H1 (cell line): ENCODE results near the gene ABHD12. TPM values are rescaled to one million over a fixed set of nuclear protein-coding genes. Genes with fewer than 3 reads are reported as not detected.

Experiments used
- CTCF ChIA-PET: fragments of 300-600 bp; sonication (Branson Sonifier 250); formaldehyde crosslinking; loops from one replicate; lab custom pipeline; 2021; ENCODE audit not compliant: partially characterized antibody; lab: Charles Lee
- POLR2A ChIA-PET: fragments of 300-600 bp; sonication (Branson Sonifier 250); formaldehyde crosslinking; loops from one replicate; lab custom pipeline; 2021; ENCODE audit warnings: inconsistent platforms; ENCODE audit not compliant: partially characterized antibody; lab: Charles Lee
- DNase-seq, 2 experiments: peaks; one replicate each; pipeline versions ENCODE4 v3.0.0 to v3.0.0-alpha.2; 2010 to 2022; ENCODE audit warnings: low spot score in 2 of 2, low read depth in 1 of 2, mixed read lengths in 1 of 2
- FAIRE-seq: peaks from 2 replicates; lab custom pipeline; 2011; peaks lifted over from hg19 to GRCh38; lab: Jason Lieb, UNC
- H2AFZ ChIP-seq: 2 replicates; pipeline ENCODE4 v1.8.1; 2012; ENCODE audit warnings: low read length, inconsistent platforms
- H2AK5ac ChIP-seq: 2 replicates; pipeline ENCODE4 v1.6.1; 2013; ENCODE audit warnings: low read depth, low read length
- H2BK120ac ChIP-seq: replicated peaks from 2 replicates; pipeline ENCODE3; 2013; ENCODE audit warnings: low read depth, low read length, inconsistent platforms
- H2BK12ac ChIP-seq: 2 replicates; pipeline ENCODE4 v1.6.1; 2013; ENCODE audit warnings: low read depth, low read length
- H2BK15ac ChIP-seq: 2 replicates; pipeline ENCODE4 v1.6.1; 2013; ENCODE audit warnings: low read length
- H2BK20ac ChIP-seq: 2 replicates; pipeline ENCODE4 v1.6.1; 2013; ENCODE audit warnings: low read length
- H2BK5ac ChIP-seq: 2 replicates; pipeline ENCODE4 v1.6.1; 2013; ENCODE audit warnings: low read depth, low read length
- H3K14ac ChIP-seq: 2 replicates; pipeline ENCODE4 v1.6.1; 2013; ENCODE audit warnings: inconsistent platforms; ENCODE audit not compliant: insufficient read length
- H3K18ac ChIP-seq: 2 replicates; pipeline ENCODE4 v1.6.1; 2013; ENCODE audit warnings: low read length; ENCODE audit errors: extremely low read depth
- H3K23ac ChIP-seq: 2 replicates; pipeline ENCODE4 v1.6.1; 2013; ENCODE audit warnings: inconsistent platforms; ENCODE audit not compliant: insufficient read length
- H3K23me2 ChIP-seq: 2 replicates; pipeline ENCODE4 v1.6.1; 2013; ENCODE audit warnings: low read depth, low read length
- H3K27ac ChIP-seq: 2 replicates; pipeline ENCODE4 v1.6.1; 2011; ENCODE audit warnings: low read depth, low read length, inconsistent platforms
- H3K27me3 ChIP-seq, 4 experiments: replicated peaks in 1 of 4; 1 replicate in 1 of 4; 2 replicates in 3 of 4; pipeline versions ENCODE4 v1.6.1 to v1.8.1; 2011 to 2013; ENCODE audit warnings: low read length in 3 of 4, mild to moderate bottlenecking in 3 of 4, inconsistent platforms in 2 of 4, mixed read lengths in 2 of 4, moderate library complexity in 1 of 4; ENCODE audit not compliant: control insufficient read depth in 3 of 4, insufficient read depth in 3 of 4; ENCODE audit errors: extremely low read depth in 1 of 4
- H3K36me3 ChIP-seq, 4 experiments: 2 replicates each; pipeline versions ENCODE4 v1.6.1 to v1.8.1; 2011 to 2013; ENCODE audit warnings: mild to moderate bottlenecking in 4 of 4, low read length in 3 of 4, moderate library complexity in 2 of 4, control low read depth in 1 of 4, inconsistent platforms in 1 of 4; ENCODE audit not compliant: insufficient read depth in 4 of 4, control insufficient read depth in 2 of 4
- H3K4ac ChIP-seq: replicated peaks from 2 replicates; pipeline ENCODE3; 2013; ENCODE audit warnings: low read length, low read depth, mixed read lengths, inconsistent platforms; ENCODE audit not compliant: insufficient read length
- H3K4me1 ChIP-seq, 4 experiments: replicated peaks in 1 of 4; 1 replicate in 1 of 4; 2 replicates in 3 of 4; pipeline versions ENCODE4 v1.6.1 to v1.8.1; 2011 to 2013; ENCODE audit warnings: low read length in 3 of 4, inconsistent platforms in 2 of 4, mixed read lengths in 1 of 4; ENCODE audit not compliant: insufficient read depth in 4 of 4, control insufficient read depth in 3 of 4
- H3K4me2 ChIP-seq, 2 experiments: 2 replicates each; pipeline versions ENCODE4 v1.6.1 to v1.8.1; 2011 to 2013; ENCODE audit warnings: low read depth in 2 of 2, low read length in 2 of 2, control low read depth in 1 of 2, inconsistent platforms in 1 of 2, mild to moderate bottlenecking in 1 of 2; ENCODE audit not compliant: insufficient read depth in 1 of 2
- H3K4me3 ChIP-seq, 4 experiments: fragments of 200-600, 300-600 bp in 1 of 4; sonication (generic), shearing (Covaris generic), sonication (Bioruptor Twin) in 1 of 4; 2 replicates each; pipeline versions ENCODE4 v1.5.1 to v1.8.1; 2011 to 2016; ENCODE audit warnings: low read length in 4 of 4, low read depth in 3 of 4, control low read depth in 2 of 4, inconsistent platforms in 2 of 4, mild to moderate bottlenecking in 2 of 4, mixed read lengths in 1 of 4, moderate library complexity in 1 of 4; ENCODE audit not compliant: insufficient read depth in 2 of 4; ENCODE audit errors: extremely low read depth in 1 of 4
- H3K56ac ChIP-seq: replicated peaks from 2 replicates; pipeline ENCODE3; 2013; ENCODE audit warnings: low read depth, mild to moderate bottlenecking, mixed read lengths, low read length, inconsistent platforms; ENCODE audit not compliant: insufficient read length
- H3K79me1 ChIP-seq: 2 replicates; pipeline ENCODE4 v1.6.1; 2013; ENCODE audit warnings: low read depth, low read length, control low read depth
- H3K79me2 ChIP-seq, 2 experiments: 2 replicates each; pipeline versions ENCODE4 v1.6.1 to v1.8.1; 2012 to 2013; ENCODE audit warnings: low read length in 2 of 2, mild to moderate bottlenecking in 2 of 2, inconsistent platforms in 1 of 2; ENCODE audit not compliant: insufficient read depth in 2 of 2, control insufficient read depth in 1 of 2
- H3K9ac ChIP-seq, 4 experiments: replicated peaks in 1 of 4; 1 replicate in 1 of 4; 2 replicates in 3 of 4; pipeline versions ENCODE4 v1.6.1 to v1.8.1; 2011 to 2013; ENCODE audit warnings: low read depth in 3 of 4, low read length in 3 of 4, control low read depth in 2 of 4, mild to moderate bottlenecking in 2 of 4, moderate library complexity in 2 of 4, inconsistent platforms in 1 of 4; ENCODE audit errors: extremely low read depth in 1 of 4
- H3K9me3 ChIP-seq, 2 experiments: 2 replicates each; pipeline versions ENCODE4 v1.6.1 to v1.8.1; 2012 to 2013; ENCODE audit warnings: mild to moderate bottlenecking in 2 of 2, moderate library complexity in 2 of 2, control low read depth in 1 of 2, inconsistent platforms in 1 of 2, low read depth in 1 of 2, low read length in 1 of 2, mixed read lengths in 1 of 2; ENCODE audit not compliant: insufficient read depth in 2 of 2
- H4K20me1 ChIP-seq, 2 experiments: replicated peaks in 1 of 2; 2 replicates each; pipeline versions ENCODE3 to v1.8.1; 2011 to 2013; ENCODE audit warnings: inconsistent platforms in 2 of 2, low read length in 2 of 2, mild to moderate bottlenecking in 1 of 2; ENCODE audit not compliant: insufficient read depth in 2 of 2, control insufficient read depth in 1 of 2
- H4K5ac ChIP-seq: 2 replicates; pipeline ENCODE4 v1.6.1; 2013; ENCODE audit warnings: low read length, low read depth, mixed read lengths, inconsistent platforms; ENCODE audit not compliant: insufficient read length
- H4K8ac ChIP-seq: 2 replicates; pipeline ENCODE4 v1.8.0; 2013; ENCODE audit warnings: mild to moderate bottlenecking, moderate library complexity, low read length, inconsistent platforms; ENCODE audit not compliant: insufficient read depth; ENCODE audit errors: extremely low read depth
- H4K91ac ChIP-seq: replicated peaks from 2 replicates; pipeline ENCODE3; 2013; ENCODE audit warnings: low read length, mixed read lengths, inconsistent platforms; ENCODE audit not compliant: insufficient read length
- ASH2L ChIP-seq: fragments of 200-600, 300-600 bp; sonication (generic); IDR thresholded peaks from one replicate; pipeline ENCODE4 v1.7.1; 2017; ENCODE audit warnings: low read length
- BCL11A ChIP-seq, 2 experiments: IDR thresholded peaks; one replicate each; pipeline ENCODE4 v1.6.1; 2011; ENCODE audit warnings: low read depth in 2 of 2, low read length in 2 of 2, mild to moderate bottlenecking in 2 of 2
- EZH2 ChIP-seq: fragments of 200-600 bp; sonication (generic); IDR thresholded peaks from 2 replicates; pipeline ENCODE4 v1.7.1; 2012; ENCODE audit warnings: low read depth, mild to moderate bottlenecking, moderate library complexity, low read length, inconsistent platforms; ENCODE audit not compliant: severe bottlenecking
- SIN3A ChIP-seq, 2 experiments: IDR thresholded peaks in 1 of 2; conservative IDR thresholded peaks in 1 of 2; 2 replicates each; pipeline ENCODE4 v1.6.1; 2011 to 2012; ENCODE audit warnings: low read length in 2 of 2, improper control_type of control experiment in 1 of 2, low read depth in 1 of 2, mild to moderate bottlenecking in 1 of 2
- SIX5 ChIP-seq: IDR thresholded peaks from 2 replicates; pipeline ENCODE4 v1.6.1; 2011; ENCODE audit warnings: mild to moderate bottlenecking, low read depth, low read length
- TCF12 ChIP-seq: IDR thresholded peaks from 2 replicates; pipeline ENCODE4 v1.6.1; 2011; ENCODE audit warnings: low read depth, mild to moderate bottlenecking, low read length
- WGBS, 2 experiments: shearing (Covaris generic) in 1 of 2; methylation state at CpG; one replicate each; pipeline versions ENCODE4 v1.1.6 to v1.1.7; 2013 to 2015; ENCODE audit warnings: low lambda C conversion rate in 2 of 2, mixed read lengths in 2 of 2, inconsistent platforms in 1 of 2, low coverage in 1 of 2, missing lambda C conversion rate in 1 of 2; ENCODE audit not compliant: insufficient replicate concordance in 2 of 2, insufficient coverage in 1 of 2, insufficient read length in 1 of 2; ENCODE audit errors: extremely low coverage in 1 of 2, missing lambda C conversion rate in 1 of 2; 5-methylcytosine and 5-hydroxymethylcytosine counted together
- polyA plus RNA-seq, 7 experiments: library from polyadenylated mRNA; depleted of rRNA in 3 of 7; stranded (reverse) in 5 of 7; unstranded in 2 of 7; fragments of >200 nt in 5 of 7; fragments of 200-250 nt in 2 of 7; gene quantifications; 1 replicate in 5 of 7; 2 replicates in 1 of 7; 4 replicates in 1 of 7; pipeline versions ENCODE4 v1.2.1 to v1.2.3, GENCODE V29; 2011 to 2013; ENCODE audit warnings: missing spikeins in 2 of 7, mixed read lengths in 2 of 7
- total RNA-seq: library from RNA; stranded (reverse); fragmentation: NEBNext Ultra II Directional; extraction: Animal tissue kit (Norgen Biotek cat#: 25700); gene quantifications from 2 replicates; pipeline ENCODE4 v1.2.1, GENCODE V29; 2021

The ABHD12 gene
- total and polyA plus RNA-seq, 2 of the 8 experiments (the other 6 are each of a cell fraction or from before 2014, with no cell fraction given), result 31.3 to 59.5 TPM

GRCh38 chr20:25313593-25313992 is 77.0 kb downstream of the ABHD12 start:
- no peak overlapping the region for H2BK5ac ChIP-seq
- H2BK15ac ChIP-seq, result no peak overlapping the region
- ChIA-PET POLR2A (no interaction called here), CTCF (interaction anchor here (2.0 to 5.5 kb wide), 3 partner anchors 13 to 85 kb away, joined by 14 to 42 read pairs (median 16); no protein-coding TSS in a partner anchor)
- H3K23me2 ChIP-seq, result 0 out of 2 replicates have a peak, but pooled peaks cover 1% of the 10 kb centered on the region
- no peak overlapping the region for H3K9ac ChIP-seq
- no peak overlapping the region for H3K4me2 ChIP-seq
- H3K18ac ChIP-seq, result no peak overlapping the region
- TF ChIP-seq EZH2 (no peak), ASH2L (no peak), TCF12 (no peak), SIN3A (conservative IDR thresholded peaks at IDR 0.05 in 1 of 2, IDR thresholded peaks at IDR 0.05 in 1 of 2; ENCODE audit: low read depth in 1 of 2, low read length in 2 of 2) (no peak), SIX5 (no peak), BCL11A (IDR thresholded peaks at IDR 0.05; ENCODE audit: low read depth in 2 of 2, low read length in 2 of 2) (no peak)
- TF ChIP-seq, all 59 proteins: peak for 0
- WGBS, 2 experiments, result 88% methylated on average over 2 of the region's 2 CpGs; no CpG with 5 or more reads in 1 of the 2 experiments
- H4K91ac ChIP-seq, result no peak overlapping the region
- H3K9me3 ChIP-seq, result peaks cover 0 to 4% of the 10 kb centered on the region in 2 experiments; a peak in 1 of 4 replicates
- no peak overlapping the region for H2BK120ac ChIP-seq
- peaks cover 2 to 3% of the 10 kb centered on the region in 2 experiments for H4K20me1 ChIP-seq
- H3K23ac ChIP-seq, result no peak overlapping the region
- H3K56ac ChIP-seq, result no peak overlapping the region
- no peaks in the 10 kb centered on the region for H3K27me3 ChIP-seq
- H3K14ac ChIP-seq, result no peak overlapping the region
- no peak for FAIRE-seq
- H2AK5ac ChIP-seq, result no peak overlapping the region
- no peak overlapping the region for H2BK20ac ChIP-seq
- no peak overlapping the region for H2BK12ac ChIP-seq
- DNase-seq, result no peak
- no peak overlapping the region for H4K8ac ChIP-seq
- no peak overlapping the region for H3K27ac ChIP-seq
- no peak overlapping the region for H3K4ac ChIP-seq
- no peak overlapping the region for H2AFZ ChIP-seq
- no peaks in the 10 kb centered on the region for H3K79me2 ChIP-seq
- peaks cover 0 to 3% (median 0%) of the 10 kb centered on the region in 4 experiments; a peak in 2 of 7 replicates for H3K4me1 ChIP-seq
- H3K4me3 ChIP-seq, result no peak overlapping the region
- H3K79me1 ChIP-seq, result peaks cover 2% of the 10 kb centered on the region
- H4K5ac ChIP-seq, result no peak overlapping the region
- H3K36me3 ChIP-seq, result peaks cover 0 to 7% (median 1%) of the 10 kb centered on the region in 4 experiments; a peak in 3 of 8 replicates
